Choroid plexus epithelial cell (primary cell): ENCODE measurements around the gene GARRE1.
"Not testable (repeated sequence)": the region's sequence is repeated elsewhere in the genome, so short reads cannot be mapped to it uniquely, and the experiment has no call there.

Experiments
- DNase-seq: peaks from one replicate; pipeline ENCODE4 v3.0.0-alpha.2; 2010; ENCODE audit warnings: low read depth
- H3K4me3 ChIP-seq: 2 replicates; pipeline ENCODE4 v1.5.1; 2011; ENCODE audit warnings: low read depth, mild to moderate bottlenecking, control low read depth, low read length, moderate library complexity
- TF ChIP-seq, protein P1 (sequence below): conservative IDR thresholded peaks from 2 replicates; pipeline ENCODE4 v1.5.1; 2011; ENCODE audit warnings: low read depth, mild to moderate bottlenecking, control low read depth, inconsistent platforms, low read length, moderate library complexity

Gene GARRE1, protein sequence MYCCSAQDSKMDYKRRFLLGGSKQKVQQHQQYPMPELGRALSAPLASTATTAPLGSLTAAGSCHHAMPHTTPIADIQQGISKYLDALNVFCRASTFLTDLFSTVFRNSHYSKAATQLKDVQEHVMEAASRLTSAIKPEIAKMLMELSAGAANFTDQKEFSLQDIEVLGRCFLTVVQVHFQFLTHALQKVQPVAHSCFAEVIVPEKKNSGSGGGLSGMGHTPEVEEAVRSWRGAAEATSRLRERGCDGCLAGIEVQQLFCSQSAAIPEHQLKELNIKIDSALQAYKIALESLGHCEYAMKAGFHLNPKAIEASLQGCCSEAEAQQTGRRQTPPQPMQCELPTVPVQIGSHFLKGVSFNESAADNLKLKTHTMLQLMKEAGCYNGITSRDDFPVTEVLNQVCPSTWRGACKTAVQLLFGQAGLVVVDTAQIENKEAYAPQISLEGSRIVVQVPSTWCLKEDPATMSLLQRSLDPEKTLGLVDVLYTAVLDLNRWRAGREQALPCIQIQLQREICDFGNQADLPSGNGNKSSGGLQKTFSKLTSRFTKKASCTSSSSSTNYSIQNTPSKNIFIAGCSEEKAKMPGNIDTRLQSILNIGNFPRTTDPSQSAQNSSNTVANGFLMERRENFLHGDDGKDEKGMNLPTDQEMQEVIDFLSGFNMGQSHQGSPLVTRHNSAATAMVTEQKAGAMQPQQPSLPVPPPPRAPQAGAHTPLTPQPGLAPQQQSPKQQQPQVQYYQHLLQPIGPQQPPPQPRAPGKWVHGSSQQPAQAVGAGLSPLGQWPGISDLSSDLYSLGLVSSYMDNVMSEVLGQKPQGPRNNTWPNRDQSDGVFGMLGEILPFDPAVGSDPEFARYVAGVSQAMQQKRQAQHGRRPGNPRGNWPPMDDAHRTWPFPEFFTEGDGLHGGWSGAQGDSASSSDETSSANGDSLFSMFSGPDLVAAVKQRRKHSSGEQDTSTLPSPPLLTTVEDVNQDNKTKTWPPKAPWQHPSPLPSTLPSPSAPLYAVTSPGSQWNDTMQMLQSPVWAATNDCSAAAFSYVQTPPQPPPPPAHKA (N-terminal part only)

DNA sequence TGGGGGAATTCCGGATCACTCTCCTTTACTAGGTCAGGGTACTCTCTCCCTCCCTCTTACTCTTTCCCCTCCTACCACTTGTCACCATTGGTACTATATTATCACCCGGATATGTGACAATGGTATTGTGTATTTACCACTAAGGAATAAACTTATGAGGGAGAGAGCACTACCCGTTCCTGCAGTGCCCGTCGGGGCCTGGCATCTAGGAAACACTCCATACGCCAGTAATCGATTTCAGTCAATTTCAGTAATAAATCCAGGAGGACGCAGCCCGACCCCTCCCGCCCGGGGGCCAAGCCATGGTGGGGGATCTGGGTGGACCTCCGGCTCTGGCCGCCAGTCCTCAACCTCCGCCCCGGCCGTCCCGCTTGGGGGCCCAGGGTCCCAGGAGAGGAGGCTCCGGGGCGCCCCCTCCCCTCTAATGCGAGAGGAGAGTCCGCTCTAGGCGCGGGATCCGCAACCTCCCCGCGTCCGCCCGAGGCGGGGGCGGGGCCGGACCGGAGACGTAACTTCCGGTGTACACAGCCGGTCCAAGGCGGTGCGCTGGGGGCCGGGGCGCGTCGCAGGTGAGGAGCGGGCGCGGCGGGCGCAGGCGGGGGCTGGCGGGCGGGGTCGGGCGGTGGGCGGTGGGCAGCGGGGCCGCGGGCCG lies at the start of gene GARRE1:
Gene GARRE1, plus strand, starts transcription at position 509 of the 652 bp plus-strand sequence. CDS start 45,920 bp downstream, outside the sequence.
- TF ChIP-seq, protein P1, sequence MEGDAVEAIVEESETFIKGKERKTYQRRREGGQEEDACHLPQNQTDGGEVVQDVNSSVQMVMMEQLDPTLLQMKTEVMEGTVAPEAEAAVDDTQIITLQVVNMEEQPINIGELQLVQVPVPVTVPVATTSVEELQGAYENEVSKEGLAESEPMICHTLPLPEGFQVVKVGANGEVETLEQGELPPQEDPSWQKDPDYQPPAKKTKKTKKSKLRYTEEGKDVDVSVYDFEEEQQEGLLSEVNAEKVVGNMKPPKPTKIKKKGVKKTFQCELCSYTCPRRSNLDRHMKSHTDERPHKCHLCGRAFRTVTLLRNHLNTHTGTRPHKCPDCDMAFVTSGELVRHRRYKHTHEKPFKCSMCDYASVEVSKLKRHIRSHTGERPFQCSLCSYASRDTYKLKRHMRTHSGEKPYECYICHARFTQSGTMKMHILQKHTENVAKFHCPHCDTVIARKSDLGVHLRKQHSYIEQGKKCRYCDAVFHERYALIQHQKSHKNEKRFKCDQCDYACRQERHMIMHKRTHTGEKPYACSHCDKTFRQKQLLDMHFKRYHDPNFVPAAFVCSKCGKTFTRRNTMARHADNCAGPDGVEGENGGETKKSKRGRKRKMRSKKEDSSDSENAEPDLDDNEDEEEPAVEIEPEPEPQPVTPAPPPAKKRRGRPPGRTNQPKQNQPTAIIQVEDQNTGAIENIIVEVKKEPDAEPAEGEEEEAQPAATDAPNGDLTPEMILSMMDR, result no peak
- H3K4me3 ChIP-seq, result peak within 1 kb of the TSS; percentile 85
- peak; percentile 64 for DNase-seq

DNA sequence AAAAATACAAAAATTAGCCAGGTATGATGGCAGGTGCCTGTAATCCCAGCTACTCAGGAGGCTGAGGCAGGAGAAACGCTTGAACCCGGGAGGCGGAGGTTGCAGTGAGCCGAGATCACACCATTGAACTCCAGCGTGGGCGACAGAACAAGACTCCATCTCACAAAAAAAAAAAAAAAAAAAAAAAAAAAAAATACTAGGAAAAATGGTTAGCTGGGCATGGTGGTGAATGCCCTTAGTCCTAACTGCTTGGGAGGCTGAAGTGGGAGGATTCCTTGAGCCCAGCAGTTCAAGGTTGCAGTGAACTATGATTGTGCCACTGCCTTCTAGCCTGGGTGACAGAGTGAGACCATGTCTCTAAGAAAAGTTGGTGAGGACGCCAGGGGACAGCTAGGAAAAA lies 49.0 kb upstream of the GARRE1 start:
- not testable (repeated sequence) for DNase-seq, H3K4me3 ChIP-seq

DNA sequence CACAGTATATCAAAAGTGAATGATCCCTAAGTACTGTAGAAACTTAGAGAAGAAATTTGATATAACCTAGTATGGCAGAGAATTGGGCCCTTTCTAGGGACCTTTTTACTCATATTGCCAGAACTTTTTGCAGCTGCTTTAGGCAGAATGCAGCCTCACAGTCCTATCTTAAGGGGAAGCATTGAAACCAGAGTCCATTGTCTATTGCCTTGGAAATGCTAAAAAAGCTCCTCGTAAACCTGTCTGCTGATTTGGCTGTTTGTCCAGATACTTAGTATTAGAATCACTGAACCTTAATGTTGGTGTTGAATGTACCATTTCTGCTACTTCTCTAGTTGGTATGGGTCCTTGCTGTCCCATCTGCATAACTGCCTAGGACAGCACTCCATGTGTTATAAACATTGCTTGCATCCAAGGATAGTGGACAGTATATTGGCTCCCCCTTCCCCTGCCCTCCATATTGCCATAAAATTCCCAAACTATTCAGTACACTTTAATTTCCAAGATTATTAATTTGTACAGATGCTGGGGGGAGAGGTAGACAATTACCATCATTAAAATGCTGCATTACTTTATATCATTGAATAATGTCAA lies 46.0 kb upstream of the GARRE1 start:
- TF ChIP-seq, protein P1, result no peak
- no peak for DNase-seq
- H3K4me3 ChIP-seq, result no peak overlapping the region

DNA sequence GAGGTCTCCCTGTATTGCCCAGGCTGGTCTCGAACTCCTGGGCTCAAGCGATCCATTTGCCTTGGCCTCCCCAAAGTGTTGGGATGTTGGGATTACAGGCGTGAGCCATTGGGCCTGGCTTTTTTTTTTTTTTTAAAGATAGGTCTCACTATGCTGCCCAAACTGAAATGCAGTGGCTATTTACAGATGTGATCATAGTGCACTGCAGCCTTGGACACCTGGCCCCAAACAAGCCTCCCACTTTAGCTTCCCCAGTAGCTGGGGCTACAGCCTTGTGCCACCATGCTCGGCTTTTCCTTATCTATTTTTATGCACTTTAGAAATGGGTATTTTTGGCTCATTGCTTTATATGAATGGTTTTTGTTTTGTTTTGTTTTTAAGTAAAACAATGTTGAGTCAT lies 44.6 kb upstream of the GARRE1 start:
- DNase-seq, result no peak
- TF ChIP-seq, protein P1, result no peak
- no peak overlapping the region for H3K4me3 ChIP-seq

DNA sequence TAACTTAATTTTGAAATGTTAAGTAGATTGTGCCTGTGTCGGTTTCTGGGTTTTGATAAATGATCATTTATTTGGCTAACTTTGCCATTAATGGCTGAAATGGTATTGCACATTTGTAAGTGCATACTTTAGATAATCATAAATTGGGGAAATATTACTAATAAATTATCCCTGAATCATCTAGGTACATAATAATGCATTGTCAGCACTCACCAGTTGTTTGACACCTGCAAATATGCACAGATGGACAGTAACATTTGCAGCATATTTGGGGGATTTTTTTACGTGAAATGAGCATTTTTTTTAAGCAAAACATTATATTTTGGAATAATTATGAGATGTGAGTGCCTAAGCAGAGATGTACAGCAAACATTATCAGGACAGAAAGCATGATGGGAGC lies 41.1 kb upstream of the GARRE1 start:
- H3K4me3 ChIP-seq, result no peak overlapping the region
- TF ChIP-seq, protein P1, result no peak
- no peak for DNase-seq

DNA sequence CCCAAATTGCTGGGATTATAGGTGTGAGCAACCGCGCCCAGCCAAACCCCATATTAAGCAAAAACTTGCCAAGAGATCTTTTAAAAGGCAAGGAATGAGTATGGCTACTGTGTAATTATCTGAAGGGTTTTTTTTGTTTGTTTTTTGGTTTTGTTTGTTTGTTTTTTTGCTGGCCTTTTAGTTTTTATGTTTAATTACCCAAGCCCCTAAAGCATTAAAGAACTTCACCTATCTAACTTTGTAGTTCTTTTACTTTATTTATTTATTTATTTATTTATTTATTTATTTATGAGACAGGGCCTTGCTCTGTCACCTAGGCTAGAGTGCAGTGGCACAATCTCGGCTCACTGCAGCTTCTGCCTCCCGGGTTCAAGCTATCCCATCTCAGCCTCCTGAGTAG lies 40.3 kb upstream of the GARRE1 start:
- H3K4me3 ChIP-seq, result no peak overlapping the region
- TF ChIP-seq, protein P1, result no peak
- no peak for DNase-seq
